HG03280 (cell line): ENCODE measurements around the gene TMEM179.
"Not testable (repeated sequence)": the region's sequence is repeated elsewhere in the genome, so short reads cannot be mapped to it uniquely, and the experiment has no call there.

Source experiments
- ATAC-seq: cut with Tn5 transposase; IDR thresholded peaks from one replicate; pipeline ENCODE4 v1.9.1; 2021; ENCODE audit warnings: mild to moderate bottlenecking, moderate library complexity; ENCODE audit not compliant: unreplicated experiment

Gene TMEM179

GRCh38 chr14:104588066-104588857 lies 16.3 kb downstream of the TMEM179 start:
- ATAC-seq, result no peak

- ATAC-seq, result no peak
Observed at GRCh38 chr14:104587641-104588040, 16.9 kb downstream of the TMEM179 start.

- ATAC-seq, result no peak
Observed at GRCh38 chr14:104586832-104587620, 17.5 kb downstream of the TMEM179 start.

GRCh38 chr14:104585966-104586697 lies 18.4 kb downstream of the TMEM179 start:
- ATAC-seq, result no peak

GRCh38 chr14:104584557-104584956 lies 20.0 kb downstream of the TMEM179 start:
- ATAC-seq, result no peak

GRCh38 chr14:104583424-104584306 lies 20.9 kb downstream of the TMEM179 start:
- no peak for ATAC-seq

GRCh38 chr14:104582662-104583061 lies 21.9 kb downstream of the TMEM179 start:
- ATAC-seq, result no peak

GRCh38 chr14:104582005-104582404 lies 22.6 kb downstream of the TMEM179 start:
- no peak for ATAC-seq

GRCh38 chr14:104581521-104581920 lies 23.1 kb downstream of the TMEM179 start:
- ATAC-seq, result no peak

GRCh38 chr14:104580961-104581360 lies 23.6 kb downstream of the TMEM179 start:
- ATAC-seq, result no peak

GRCh38 chr14:104579939-104580338 lies 24.6 kb downstream of the TMEM179 start:
- not testable (repeated sequence) for ATAC-seq

GRCh38 chr14:104579507-104579906 lies 25.1 kb downstream of the TMEM179 start, which contains the start of gene C14orf180:
Gene C14orf180, plus strand, starts transcription at chr14:104579764. Its CDS starts 6,667 bp downstream, at chr14:104586431.
- no peak for ATAC-seq

- ATAC-seq, result no peak
Observed at GRCh38 chr14:104578321-104578720, 26.3 kb downstream of the TMEM179 start.

GRCh38 chr14:104577847-104578301 lies 26.7 kb downstream of the TMEM179 start:
- ATAC-seq, result no peak

GRCh38 chr14:104577426-104577825 lies 27.1 kb downstream of the TMEM179 start:
- no peak for ATAC-seq

- ATAC-seq, result no peak
Observed at GRCh38 chr14:104576970-104577332, 27.6 kb downstream of the TMEM179 start.

GRCh38 chr14:104576232-104576969 lies 28.2 kb downstream of the TMEM179 start:
- ATAC-seq, result no peak

GRCh38 chr14:104574978-104575583 lies 29.5 kb downstream of the TMEM179 start:
- ATAC-seq, result no peak

- no peak for ATAC-seq
Observed at GRCh38 chr14:104574536-104574935, 30.0 kb downstream of the TMEM179 start.
